DMS114 treated with DMSO at 0.1 percent for 48 hours (cell line): ENCODE measurements around the gene DDX60.
"Not testable (repeated sequence)": the region's sequence is repeated elsewhere in the genome, so short reads cannot be mapped to it uniquely, and the experiment has no call there.

Source experiments
- DNase-seq: peaks from one replicate; lab custom pipeline; 2025; ENCODE audit not compliant: unreplicated experiment; lab: John Stamatoyannopoulos, UW

The DDX60 gene

GRCh38 chr4:168318266-168318895, at the start of gene DDX60:
Gene DDX60, minus strand, starts transcription at chr4:168318752. Its CDS starts 7,493 bp downstream, at chr4:168311259.
- peak; percentile 14 for DNase-seq

DNA sequence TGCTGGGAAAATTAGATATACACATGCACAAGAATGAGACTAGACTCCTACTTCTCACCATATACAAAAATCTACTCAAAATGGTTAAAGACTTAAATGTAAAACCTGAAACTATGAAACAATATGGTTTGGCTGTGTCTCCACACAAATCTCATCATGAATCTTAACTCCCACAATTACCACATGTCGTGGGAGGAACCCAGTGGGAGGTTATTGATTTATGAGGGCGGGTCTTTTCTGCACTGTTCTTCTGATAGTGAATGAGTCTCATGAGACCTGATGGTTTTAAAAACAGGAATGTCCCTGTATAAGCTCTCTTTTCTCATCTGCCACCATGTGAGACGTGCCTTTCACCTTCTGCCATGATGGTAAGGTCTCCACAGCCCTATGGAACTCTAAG, 48.5 kb upstream of the DDX60 start:
- no peak for DNase-seq

DNA sequence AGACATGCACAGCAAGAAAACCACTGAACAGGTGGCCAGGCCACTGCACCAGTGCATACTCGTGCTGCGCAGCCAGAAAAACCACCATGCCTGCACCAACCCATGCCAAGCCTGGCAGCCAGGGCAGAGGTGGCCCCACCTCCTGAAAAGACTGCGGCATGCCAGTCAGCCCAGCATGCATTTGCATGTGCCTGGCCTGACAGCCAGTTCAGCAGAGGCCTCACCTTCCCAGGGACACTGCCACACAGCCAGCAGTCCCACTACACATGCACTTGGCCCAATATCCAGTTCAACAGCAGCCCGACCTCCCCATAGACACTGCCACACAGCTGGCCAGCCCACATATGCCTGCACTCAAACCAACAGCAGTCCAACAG, 43.5 kb upstream of the DDX60 start:
- no peak for DNase-seq

- DNase-seq = no peak
Observed at GRCh38 chr4:168361365-168362024, 42.9 kb upstream of the DDX60 start.

DNA sequence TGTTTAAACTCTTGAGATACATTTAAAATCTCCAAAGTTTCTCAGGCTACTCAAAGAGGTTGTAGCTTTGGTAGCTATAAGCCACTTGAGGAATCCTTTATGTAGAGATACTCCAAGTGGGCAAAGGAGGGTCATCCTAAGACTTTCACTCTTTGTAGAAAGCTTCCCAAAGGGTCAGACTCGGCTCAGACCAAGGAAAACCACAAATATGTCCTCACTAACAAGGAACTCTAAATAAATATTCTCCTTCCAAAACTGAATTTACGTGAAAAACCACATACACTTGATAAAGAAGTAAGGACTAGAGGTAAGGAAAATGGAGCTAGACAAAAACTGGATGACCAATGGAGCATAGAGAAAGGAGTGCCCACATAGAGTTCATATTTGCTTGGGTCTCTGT, 41.7 kb upstream of the DDX60 start:
- DNase-seq = no peak

DNA sequence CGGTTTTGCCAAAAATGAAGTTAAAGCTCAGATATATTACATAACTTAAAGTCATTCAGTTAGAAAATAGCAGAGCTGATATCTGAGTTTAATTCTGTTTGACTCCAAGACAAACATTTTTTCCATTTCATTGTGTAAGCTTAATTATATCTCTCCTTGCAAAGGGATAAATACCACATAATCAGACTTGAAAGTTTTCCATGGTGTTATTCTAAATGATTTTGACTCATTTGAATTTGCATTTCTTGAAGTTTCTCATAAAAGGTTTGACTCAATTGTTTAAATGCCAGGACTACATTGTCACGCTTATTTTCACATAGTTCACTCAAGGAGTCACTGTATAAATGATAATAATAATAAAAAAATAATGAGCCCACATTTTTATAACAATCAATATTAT, 39.4 kb upstream of the DDX60 start:
- no peak for DNase-seq

GRCh38 chr4:168353746-168354145, 35.2 kb upstream of the DDX60 start:
- DNase-seq = no peak

DNA sequence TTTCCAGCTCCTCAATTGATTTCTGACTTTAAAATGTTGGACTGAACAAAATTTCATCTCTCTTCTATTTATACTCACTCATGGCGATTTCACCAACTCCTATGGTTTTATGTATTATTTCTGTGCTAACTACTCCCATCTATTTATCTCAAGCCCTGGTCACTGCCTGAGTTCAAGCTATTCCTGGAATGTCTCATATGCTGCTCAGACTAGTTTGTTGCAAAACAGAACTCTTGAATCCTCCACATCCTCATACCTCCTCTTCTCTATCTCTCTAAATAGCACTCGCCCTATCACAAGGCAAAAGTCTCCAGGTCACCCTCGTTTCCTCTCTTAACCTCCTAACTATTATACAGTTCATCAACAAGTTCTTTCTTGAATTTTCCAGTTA, 19.0 kb upstream of the DDX60 start:
- no peak for DNase-seq

DNA sequence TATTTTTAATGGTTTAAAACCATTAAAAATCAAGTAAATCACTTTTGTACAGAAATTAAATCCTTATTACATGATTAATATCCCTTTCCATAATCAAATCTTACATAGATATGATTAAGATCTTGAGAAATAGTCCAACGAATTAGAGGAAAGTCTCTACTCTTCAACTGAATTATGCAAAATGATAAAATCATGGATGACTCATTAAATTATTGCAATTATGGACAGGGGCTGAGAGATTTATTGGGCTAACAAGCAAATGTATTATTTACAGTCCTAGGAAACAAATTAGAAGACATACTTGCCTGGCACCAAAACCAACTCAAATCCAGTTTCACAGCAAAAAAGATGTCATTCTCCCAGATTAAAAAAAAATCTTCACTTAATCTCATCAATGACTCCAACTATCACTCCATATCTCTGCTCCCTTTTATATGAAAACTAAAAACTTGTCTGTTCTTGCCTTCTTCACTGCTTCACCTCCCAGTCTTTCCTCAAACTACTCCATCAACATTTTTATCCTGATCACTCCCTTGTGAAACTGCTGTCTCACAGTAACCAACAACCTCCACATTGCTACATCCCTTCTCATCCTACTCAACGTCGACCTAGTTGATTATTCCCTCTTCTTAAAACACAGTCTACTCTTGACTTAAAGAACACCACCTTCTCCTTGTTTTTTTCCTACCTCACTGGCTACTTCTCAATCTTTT, 18.4 kb upstream of the DDX60 start:
- no peak for DNase-seq

GRCh38 chr4:168335621-168336020, 17.1 kb upstream of the DDX60 start:
- no peak for DNase-seq

DNA sequence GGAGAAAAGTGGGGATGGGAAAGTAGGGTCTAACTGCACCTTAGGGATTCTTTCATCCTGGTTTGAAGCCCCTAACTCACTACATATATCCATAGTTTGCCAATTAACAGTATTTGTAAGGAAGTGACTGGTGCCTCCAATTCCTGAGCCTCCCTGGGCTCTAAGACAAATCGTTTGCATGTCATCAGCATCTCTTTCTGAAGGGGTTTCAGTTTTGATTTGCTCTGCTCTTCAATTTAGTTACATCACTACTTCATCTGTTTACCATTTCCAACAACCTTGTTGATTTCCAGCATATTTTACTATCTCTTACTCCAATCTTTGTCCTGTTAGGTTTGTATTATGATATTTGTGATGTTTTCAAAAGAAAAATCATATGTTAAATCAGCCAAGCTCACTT, 15.5 kb upstream of the DDX60 start:
- no peak for DNase-seq

GRCh38 chr4:168330575-168330974, 12.0 kb upstream of the DDX60 start:
- DNase-seq = not testable (repeated sequence)

DNA sequence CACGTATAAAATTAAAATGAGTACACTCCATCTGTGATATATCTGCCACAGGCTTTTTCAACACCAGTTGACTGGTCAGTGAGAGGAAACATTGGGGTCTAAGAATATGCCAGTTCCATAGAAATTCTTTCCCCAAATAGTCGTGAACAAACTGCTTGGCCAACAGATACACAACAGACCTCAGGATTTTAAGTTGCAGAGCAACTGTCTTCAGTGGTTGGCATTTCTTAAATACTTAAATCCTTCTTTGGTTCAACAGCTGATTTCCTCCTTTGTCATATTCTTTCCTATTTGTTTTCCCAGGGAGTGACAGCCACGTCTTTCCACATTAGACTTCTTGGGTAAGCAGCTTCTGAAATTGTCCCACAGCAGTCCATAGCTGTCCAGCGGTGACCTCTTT, 7.0 kb upstream of the DDX60 start:
- DNase-seq = no peak

DNA sequence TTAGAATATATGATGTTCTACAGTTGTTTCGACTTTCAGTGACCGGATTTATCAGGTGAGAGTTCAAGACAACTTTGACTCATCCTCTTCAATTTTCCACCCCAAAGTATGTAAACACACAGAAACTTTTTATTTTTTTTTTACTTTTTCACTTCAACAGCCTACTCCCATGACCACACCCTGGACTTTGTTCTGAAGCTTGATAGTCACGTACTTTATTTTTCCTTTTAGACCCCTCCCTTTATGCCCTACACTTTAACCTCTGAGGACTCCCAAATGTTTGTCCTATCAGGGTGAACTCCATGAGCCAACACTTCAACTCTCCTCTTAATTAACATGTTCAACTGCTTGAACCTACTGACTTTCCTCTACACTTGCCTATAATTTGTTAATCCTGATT, 2.5 kb upstream of the DDX60 start:
- DNase-seq = no peak

- no peak for DNase-seq
Observed at GRCh38 chr4:168319486-168320019, 1.0 kb upstream of the DDX60 start.

DNA sequence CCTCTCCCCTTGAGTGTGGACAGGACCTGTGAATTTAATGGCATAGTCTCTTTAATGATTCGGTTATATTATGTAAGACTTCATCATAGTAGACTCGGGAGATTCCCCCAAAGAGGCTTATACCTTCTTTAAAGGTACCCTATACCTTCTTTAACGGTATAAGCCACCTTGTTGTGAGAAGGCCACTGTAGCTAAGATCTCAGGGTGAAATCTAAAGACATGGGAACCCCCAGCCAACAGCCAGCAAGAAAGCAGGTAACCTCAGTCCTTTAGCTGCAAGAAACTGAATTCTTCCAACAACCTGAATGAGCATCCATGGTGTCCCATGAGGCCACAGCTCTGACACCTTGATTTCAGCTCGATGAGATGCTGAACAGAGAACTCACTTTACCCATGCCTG, 931 bp downstream of the DDX60 start:
- no peak for DNase-seq

GRCh38 chr4:168309781-168310180, 8.8 kb downstream of the DDX60 start:
- DNase-seq = no peak

- DNase-seq = no peak
Observed at GRCh38 chr4:168308912-168309311, 9.6 kb downstream of the DDX60 start.

GRCh38 chr4:168306476-168306875, 12.1 kb downstream of the DDX60 start:
- no peak for DNase-seq

DNA sequence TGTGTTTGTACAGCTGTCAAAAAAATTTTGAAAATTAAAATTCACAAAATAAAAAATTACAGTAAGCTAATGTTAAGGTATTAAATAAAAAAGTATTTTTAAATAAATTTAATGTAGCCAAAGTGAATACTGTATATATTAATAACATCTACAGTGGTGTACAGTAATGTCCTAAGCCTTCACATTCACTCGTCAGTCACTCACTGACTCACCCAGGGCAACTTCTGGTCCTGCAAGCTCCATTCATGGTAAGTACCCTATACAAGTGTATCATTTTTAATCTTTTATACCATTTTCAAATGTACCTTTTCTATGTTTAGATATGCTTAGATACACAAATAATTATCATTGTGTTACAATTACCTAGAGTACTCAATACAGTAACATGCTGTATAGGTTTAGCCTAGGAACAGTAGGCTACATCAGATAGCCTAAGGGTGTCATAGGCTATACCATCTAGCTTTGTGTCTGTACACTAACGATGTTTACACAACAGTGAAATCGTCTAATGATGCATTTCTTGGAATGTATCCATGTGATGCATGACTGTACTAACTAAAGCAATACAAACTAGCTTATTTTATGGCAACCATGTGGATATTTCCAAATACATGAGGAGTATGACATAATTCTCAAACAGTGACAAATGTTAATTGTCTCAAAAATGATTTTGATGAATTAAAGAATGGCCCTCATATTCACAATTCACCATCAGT, 13.7 kb downstream of the DDX60 start:
- DNase-seq = no peak

GRCh38 chr4:168303430-168303829, 15.1 kb downstream of the DDX60 start:
- DNase-seq = not testable (repeated sequence)
